ENCODE measurements around the gene IFT57.

The IFT57 gene

GRCh38 chr3:108215871-108216270 is 6.4 kb downstream of the IFT57 start:
- DNase-seq = no peak

- DNase-seq = no peak
Measured at GRCh38 chr3:108209579-108209978, 12.6 kb downstream of the IFT57 start.

- no peak for DNase-seq
Measured at GRCh38 chr3:108208831-108209230, 13.4 kb downstream of the IFT57 start.

GRCh38 chr3:108202834-108203233 is 19.4 kb downstream of the IFT57 start:
- no peak for DNase-seq

- peak in 1 of 2 experiments; percentile 15 for DNase-seq
Measured at GRCh38 chr3:108202080-108202479, 20.1 kb downstream of the IFT57 start.

GRCh38 chr3:108201258-108201657 is 21.0 kb downstream of the IFT57 start:
- no peak for DNase-seq

- no peak for DNase-seq
Measured at GRCh38 chr3:108200578-108200977, 21.6 kb downstream of the IFT57 start.

- no peak for DNase-seq
Measured at GRCh38 chr3:108200024-108200423, 22.2 kb downstream of the IFT57 start.

- DNase-seq = no peak
Measured at GRCh38 chr3:108191394-108191793, 30.8 kb downstream of the IFT57 start.

- DNase-seq = no peak
Measured at GRCh38 chr3:108190346-108190745, 31.9 kb downstream of the IFT57 start.

GRCh38 chr3:108189440-108189839 is 32.8 kb downstream of the IFT57 start:
- DNase-seq = no peak

GRCh38 chr3:108185536-108185935 is 36.7 kb downstream of the IFT57 start:
- DNase-seq = no peak

- DNase-seq = no peak
Measured at GRCh38 chr3:108184824-108185223, 37.4 kb downstream of the IFT57 start.

GRCh38 chr3:108183971-108184370 is 38.3 kb downstream of the IFT57 start:
- DNase-seq = no peak

- DNase-seq = no peak
Measured at GRCh38 chr3:108183181-108183580, 39.0 kb downstream of the IFT57 start.

- DNase-seq = no peak
Measured at GRCh38 chr3:108182339-108182738, 39.9 kb downstream of the IFT57 start.

GRCh38 chr3:108181172-108181571 is 41.1 kb downstream of the IFT57 start:
- no peak for DNase-seq

GRCh38 chr3:108180194-108180593 is 42.0 kb downstream of the IFT57 start:
- DNase-seq = no peak

- no peak for DNase-seq
Measured at GRCh38 chr3:108178676-108179075, 43.5 kb downstream of the IFT57 start.

- DNase-seq = no peak
Measured at GRCh38 chr3:108177536-108177935, 44.7 kb downstream of the IFT57 start.

- DNase-seq = no peak
Measured at GRCh38 chr3:108175352-108175751, 46.9 kb downstream of the IFT57 start.

- no peak for DNase-seq
Measured at GRCh38 chr3:108171106-108171505, 51.1 kb downstream of the IFT57 start.

- no peak for DNase-seq
Measured at GRCh38 chr3:108164391-108164790, 57.8 kb downstream of the IFT57 start.

- no peak for DNase-seq
Measured at GRCh38 chr3:108159865-108160264, 62.4 kb downstream of the IFT57 start.

GRCh38 chr3:108159105-108159504 is 63.1 kb downstream of the IFT57 start:
- no peak for DNase-seq

GRCh38 chr3:108158251-108158650 is 64.0 kb downstream of the IFT57 start:
- DNase-seq = no peak

Measured in activated CD4-positive, alpha-beta T cell treated with anti-CD3 and anti-CD28 coated beads, Interleukin-2, amount 50 U/mL, for 48 hours (primary cell).